ENCODE measurements around the gene PRG2.
"Not testable (repeated sequence)": the region's sequence is repeated elsewhere in the genome, so short reads cannot be mapped to it uniquely, and the experiment has no call there.

Gene PRG2

DNA sequence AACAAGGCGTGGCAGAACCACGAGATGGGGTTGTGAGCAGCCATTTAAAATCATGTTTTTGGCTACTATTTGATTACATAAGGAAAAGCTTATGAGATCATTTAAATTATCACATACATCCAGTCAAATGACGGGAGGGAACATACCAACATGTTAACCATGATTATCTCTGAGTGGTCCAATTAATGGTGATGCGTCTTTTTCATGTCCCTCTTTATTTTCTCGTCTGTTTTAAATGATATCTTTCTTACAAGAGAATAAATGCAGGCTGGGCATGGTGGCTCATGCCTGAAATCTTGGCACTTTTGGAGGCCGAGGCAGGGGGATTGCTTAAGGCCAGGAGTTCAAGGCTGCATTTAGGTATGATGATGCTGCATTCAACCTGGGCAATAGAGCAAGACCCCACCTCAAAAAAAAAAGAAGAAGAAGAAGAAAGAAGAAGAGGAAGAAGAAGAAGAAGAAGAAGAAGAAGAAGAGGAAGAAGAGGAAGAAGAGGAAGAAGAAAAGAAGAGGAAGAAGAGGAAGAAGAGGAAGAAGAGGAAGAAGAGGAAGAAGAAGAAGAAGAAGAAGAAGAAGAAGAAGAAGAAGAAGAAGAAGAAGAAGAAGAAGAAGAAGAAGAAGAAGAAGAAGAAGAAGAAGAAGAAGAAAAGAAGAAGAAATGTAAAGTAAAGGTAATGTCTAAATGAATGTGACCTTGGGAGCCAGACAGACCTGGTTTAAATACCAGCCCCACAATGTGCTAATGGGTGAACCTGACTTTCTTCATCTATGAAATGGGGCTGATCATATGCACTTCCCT is 12.8 kb upstream of the PRG2 start:
- H3K4me3 ChIP-seq (ENCODE audit: low read length); DNase-seq; H3K4me2 ChIP-seq (ENCODE audit: low read length); H3K4ac ChIP-seq (ENCODE audit: low read depth, low read length); H3K27ac ChIP-seq (ENCODE audit: low read depth, low read length); H3K23ac ChIP-seq (ENCODE audit: low read length); H3K36me3 ChIP-seq (ENCODE audit: control insufficient read depth, insufficient read depth, low read length); H3K79me2 ChIP-seq (ENCODE audit: control insufficient read depth, insufficient read depth, low read length); H4K5ac ChIP-seq (ENCODE audit: low read length); H2BK15ac ChIP-seq (replicated peaks; ENCODE audit: low read depth); H2AK5ac ChIP-seq (ENCODE audit: low read length); H3K4me1 ChIP-seq (ENCODE audit: control insufficient read depth, low read depth, low read length); H3K18ac ChIP-seq (ENCODE audit: low read length); H3K27me3 ChIP-seq (ENCODE audit: insufficient read depth, low read length, poor library complexity); H2BK5ac ChIP-seq (ENCODE audit: low read length); H3K79me1 ChIP-seq (ENCODE audit: low read length); H4K8ac ChIP-seq (ENCODE audit: low read depth, low read length); H3K9ac ChIP-seq (ENCODE audit: low read length); H2BK120ac ChIP-seq (ENCODE audit: low read depth, low read length); H3K56ac ChIP-seq (ENCODE audit: low read length): not testable (repeated sequence)
- WGBS (ENCODE audit: extremely low coverage, insufficient coverage, low lambda C conversion rate): no CpG with 5 or more reads among the region's 6 CpGs

DNA sequence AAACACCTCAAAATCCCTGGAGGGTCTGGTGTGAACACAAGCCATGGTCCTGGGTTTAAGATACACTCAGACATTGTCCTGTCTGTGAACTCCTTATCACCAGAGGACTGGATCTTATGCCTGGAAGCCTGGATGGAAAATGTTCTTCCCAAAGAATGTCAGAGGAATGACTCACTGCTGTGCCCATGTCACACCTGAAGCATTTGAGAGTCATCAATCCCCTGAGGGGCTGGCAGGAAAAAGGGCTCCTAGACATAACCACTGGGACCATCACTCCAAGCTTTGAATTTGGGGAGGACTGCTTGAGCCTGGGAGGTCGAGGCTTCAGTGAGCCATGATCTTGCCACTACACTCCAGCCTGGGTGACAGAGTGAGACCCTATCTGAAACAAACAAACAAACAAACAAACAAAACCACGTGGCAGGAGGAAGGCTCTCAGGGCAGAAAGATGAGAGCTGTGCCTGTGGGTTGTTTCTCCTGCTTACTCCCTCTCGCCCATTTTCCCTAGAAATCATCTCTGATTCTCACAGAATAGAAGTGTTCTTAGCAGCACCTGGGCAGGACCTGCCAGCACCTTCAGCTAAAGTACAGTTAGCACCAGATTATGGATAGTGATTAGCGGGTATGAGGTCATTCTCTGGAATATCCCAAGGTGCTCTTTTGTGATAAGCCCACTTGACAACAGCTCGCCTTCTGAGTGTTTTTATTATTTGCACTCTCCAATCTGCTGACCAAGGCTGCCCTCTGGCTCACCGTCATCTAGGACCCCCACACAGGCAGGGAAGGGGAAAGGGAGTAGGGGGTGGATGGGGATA is 11.9 kb upstream of the PRG2 start:
- H2BK15ac ChIP-seq (replicated peaks; ENCODE audit: low read depth): no peak overlapping the region
- no peak overlapping the region for H3K23ac ChIP-seq (ENCODE audit: low read length)

DNA sequence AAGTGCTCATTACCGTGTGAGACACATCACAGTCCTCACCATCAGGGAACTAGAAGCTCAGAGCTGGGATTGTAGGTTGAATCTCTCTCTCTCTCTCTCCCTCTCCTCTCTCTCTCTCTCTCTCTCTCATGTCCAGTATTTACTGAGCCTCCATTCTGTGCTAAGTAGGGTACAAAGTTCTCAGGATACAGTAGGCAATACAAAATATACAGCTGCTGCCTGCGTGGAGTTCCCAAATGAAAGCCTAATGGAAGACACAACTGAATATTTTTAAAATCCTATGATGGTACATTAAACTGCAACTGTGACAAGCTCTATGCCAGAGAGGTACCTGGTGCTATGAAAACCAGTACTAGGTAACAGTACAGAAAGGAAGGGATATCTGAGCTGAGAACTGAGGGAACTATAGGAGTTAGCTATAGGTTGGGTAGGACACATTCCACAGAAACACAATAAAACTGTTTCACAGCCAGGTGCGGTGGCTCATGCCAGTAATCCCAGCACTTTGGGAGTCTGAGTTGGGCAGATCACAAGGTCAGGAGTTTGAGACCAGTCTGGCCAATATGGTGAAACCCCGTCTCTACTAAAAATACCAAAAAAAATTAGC is 9.6 kb upstream of the PRG2 start:
- Histone ChIP-seq H3K79me1 (ENCODE audit: low read length) (no peaks in the 10 kb centered on the region), H3K18ac (ENCODE audit: low read length) (no peak overlapping the region), H4K8ac (ENCODE audit: low read depth, low read length) (no peak overlapping the region), H3K79me2 (ENCODE audit: control insufficient read depth, insufficient read depth, low read length) (no peaks in the 10 kb centered on the region), H3K4ac (ENCODE audit: low read depth, low read length) (no peak overlapping the region), H3K4me3 (ENCODE audit: low read length) (no peak overlapping the region), H2AK5ac (ENCODE audit: low read length) (no peak overlapping the region), H3K9ac (ENCODE audit: low read length) (no peak overlapping the region), H2BK5ac (ENCODE audit: low read length) (no peak overlapping the region), H3K36me3 (ENCODE audit: control insufficient read depth, insufficient read depth, low read length) (no peaks in the 10 kb centered on the region), H3K4me2 (ENCODE audit: low read length) (no peak overlapping the region), H4K5ac (ENCODE audit: low read length) (no peak overlapping the region), H3K23ac (ENCODE audit: low read length) (no peak overlapping the region), H3K27me3 (ENCODE audit: insufficient read depth, low read length, poor library complexity) (no peaks in the 10 kb centered on the region), H3K27ac (ENCODE audit: low read depth, low read length) (no peak overlapping the region), H2BK120ac (ENCODE audit: low read depth, low read length) (no peak overlapping the region), H2BK15ac (replicated peaks; ENCODE audit: low read depth) (no peak overlapping the region), H3K4me1 (ENCODE audit: control insufficient read depth, low read depth, low read length) (peaks cover 3% of the 10 kb centered on the region), H3K56ac (ENCODE audit: low read length) (no peak overlapping the region)
- no CpG with 5 or more reads among the region's 4 CpGs for WGBS (ENCODE audit: extremely low coverage, insufficient coverage, low lambda C conversion rate)
- no peak for DNase-seq

More for the DNA sequence above, 11.9 kb upstream of the PRG2 start:
- no peak overlapping the region for H4K8ac ChIP-seq (ENCODE audit: low read depth, low read length)
- no peak overlapping the region for H2AK5ac ChIP-seq (ENCODE audit: low read length)
- no peak overlapping the region for H3K4me2 ChIP-seq (ENCODE audit: low read length)
- no peak overlapping the region for H4K5ac ChIP-seq (ENCODE audit: low read length)
- WGBS (ENCODE audit: extremely low coverage, insufficient coverage, low lambda C conversion rate): no CpG with 5 or more reads among the region's 6 CpGs
- no peak overlapping the region for H3K4ac ChIP-seq (ENCODE audit: low read depth, low read length)
- no peaks in the 10 kb centered on the region for H3K79me1 ChIP-seq (ENCODE audit: low read length)
- peak; percentile 94 for DNase-seq
- H3K36me3 ChIP-seq (ENCODE audit: control insufficient read depth, insufficient read depth, low read length): no peaks in the 10 kb centered on the region
- no peak overlapping the region for H3K27ac ChIP-seq (ENCODE audit: low read depth, low read length)
- no peak overlapping the region for H2BK120ac ChIP-seq (ENCODE audit: low read depth, low read length)
- no peak overlapping the region for H3K4me3 ChIP-seq (ENCODE audit: low read length)
- H2BK5ac ChIP-seq (ENCODE audit: low read length): no peak overlapping the region
- H3K27me3 ChIP-seq (ENCODE audit: insufficient read depth, low read length, poor library complexity): no peaks in the 10 kb centered on the region
- no peaks in the 10 kb centered on the region for H3K79me2 ChIP-seq (ENCODE audit: control insufficient read depth, insufficient read depth, low read length)
- H3K18ac ChIP-seq (ENCODE audit: low read length): no peak overlapping the region
- H3K4me1 ChIP-seq (ENCODE audit: control insufficient read depth, low read depth, low read length): peaks cover 3% of the 10 kb centered on the region
- no peak overlapping the region for H3K56ac ChIP-seq (ENCODE audit: low read length)
- H3K9ac ChIP-seq (ENCODE audit: low read length): no peak overlapping the region

DNA sequence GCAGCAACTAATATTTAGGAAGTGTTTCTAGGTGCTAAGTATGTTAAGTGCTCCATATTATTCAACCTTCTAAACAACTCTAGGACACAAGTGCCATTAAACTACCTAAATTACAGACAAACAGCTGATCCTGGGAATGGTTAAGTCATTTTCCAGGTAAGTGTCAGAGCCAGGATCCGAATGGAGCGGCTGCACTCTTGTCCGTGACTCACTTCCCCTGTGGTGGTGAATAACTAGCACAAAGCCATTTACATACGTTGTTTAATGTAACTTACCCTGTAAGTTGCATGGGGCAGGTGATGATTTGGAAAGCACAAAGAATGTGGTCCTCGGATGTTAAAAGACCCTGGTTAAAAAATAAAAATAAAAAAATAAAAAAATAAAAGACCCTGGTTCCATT is 8.8 kb upstream of the PRG2 start:
- no peaks in the 10 kb centered on the region for H3K36me3 ChIP-seq (ENCODE audit: control insufficient read depth, insufficient read depth, low read length)
- no peak overlapping the region for H3K18ac ChIP-seq (ENCODE audit: low read length)
- H3K4ac ChIP-seq (ENCODE audit: low read depth, low read length): no peak overlapping the region
- no peak overlapping the region for H2BK5ac ChIP-seq (ENCODE audit: low read length)
- H3K56ac ChIP-seq (ENCODE audit: low read length): no peak overlapping the region
- H2BK15ac ChIP-seq (replicated peaks; ENCODE audit: low read depth): no peak overlapping the region
- H2AK5ac ChIP-seq (ENCODE audit: low read length): no peak overlapping the region
- H3K4me1 ChIP-seq (ENCODE audit: control insufficient read depth, low read depth, low read length): peaks cover 3% of the 10 kb centered on the region
- H2BK120ac ChIP-seq (ENCODE audit: low read depth, low read length): no peak overlapping the region
- WGBS (ENCODE audit: extremely low coverage, insufficient coverage, low lambda C conversion rate): no CpG with 5 or more reads among the region's 5 CpGs
- no peak overlapping the region for H3K23ac ChIP-seq (ENCODE audit: low read length)
- H3K27me3 ChIP-seq (ENCODE audit: insufficient read depth, low read length, poor library complexity): no peaks in the 10 kb centered on the region
- H4K5ac ChIP-seq (ENCODE audit: low read length): no peak overlapping the region
- no peak overlapping the region for H3K9ac ChIP-seq (ENCODE audit: low read length)
- DNase-seq: peak; percentile 8
- H3K27ac ChIP-seq (ENCODE audit: low read depth, low read length): no peak overlapping the region
- H3K4me2 ChIP-seq (ENCODE audit: low read length): no peak overlapping the region
- H4K8ac ChIP-seq (ENCODE audit: low read depth, low read length): no peak overlapping the region
- H3K4me3 ChIP-seq (ENCODE audit: low read length): no peak overlapping the region
- no peaks in the 10 kb centered on the region for H3K79me1 ChIP-seq (ENCODE audit: low read length)
- H3K79me2 ChIP-seq (ENCODE audit: control insufficient read depth, insufficient read depth, low read length): no peaks in the 10 kb centered on the region

DNA sequence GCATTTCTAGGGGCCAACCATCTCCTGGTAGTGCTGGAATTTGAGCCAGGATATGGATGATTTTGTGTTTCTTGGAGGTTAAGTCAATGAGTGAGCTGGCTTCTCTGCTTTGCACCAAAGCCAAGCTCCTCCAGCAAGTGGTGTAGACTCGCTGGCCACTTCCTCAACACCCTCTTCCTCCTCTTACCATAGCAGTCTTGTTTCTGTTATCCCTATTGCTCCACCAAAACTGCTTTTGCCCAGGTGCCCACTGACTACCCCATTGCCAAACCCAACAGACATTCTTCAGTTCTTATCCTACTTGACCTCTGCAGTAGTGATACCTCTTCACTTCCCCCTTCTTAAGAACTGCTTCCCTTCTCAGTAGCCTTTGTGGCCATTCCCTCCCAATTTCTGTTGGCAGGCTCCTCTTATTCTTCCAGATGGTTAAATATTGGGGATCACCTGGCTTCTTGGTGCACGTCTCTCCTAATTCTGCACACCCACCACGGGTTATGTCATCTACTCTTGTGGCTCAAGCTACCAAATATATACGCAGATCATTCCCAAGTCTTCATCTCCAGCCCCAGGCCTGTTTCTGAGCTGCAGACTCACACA is 7.0 kb upstream of the PRG2 start:
- DNase-seq: no peak
- Histone ChIP-seq H3K27me3 (ENCODE audit: insufficient read depth, low read length, poor library complexity) (no peaks in the 10 kb centered on the region), H3K56ac (ENCODE audit: low read length) (no peak overlapping the region), H3K18ac (ENCODE audit: low read length) (no peak overlapping the region), H2AK5ac (ENCODE audit: low read length) (no peak overlapping the region), H2BK15ac (replicated peaks; ENCODE audit: low read depth) (no peak overlapping the region), H4K8ac (ENCODE audit: low read depth, low read length) (no peak overlapping the region), H3K79me1 (ENCODE audit: low read length) (no peaks in the 10 kb centered on the region), H3K23ac (ENCODE audit: low read length) (no peak overlapping the region), H4K5ac (ENCODE audit: low read length) (no peak overlapping the region), H2BK5ac (ENCODE audit: low read length) (no peak overlapping the region), H3K4me2 (ENCODE audit: low read length) (no peak overlapping the region), H3K4me3 (ENCODE audit: low read length) (no peak overlapping the region), H2BK120ac (ENCODE audit: low read depth, low read length) (no peak overlapping the region), H3K27ac (ENCODE audit: low read depth, low read length) (no peak overlapping the region), H3K36me3 (ENCODE audit: control insufficient read depth, insufficient read depth, low read length) (no peaks in the 10 kb centered on the region), H3K4me1 (ENCODE audit: control insufficient read depth, low read depth, low read length) (peaks cover 2% of the 10 kb centered on the region), H3K4ac (ENCODE audit: low read depth, low read length) (no peak overlapping the region), H3K9ac (ENCODE audit: low read length) (no peak overlapping the region), H3K79me2 (ENCODE audit: control insufficient read depth, insufficient read depth, low read length) (no peaks in the 10 kb centered on the region)
- WGBS (ENCODE audit: extremely low coverage, insufficient coverage, low lambda C conversion rate): no CpG with 5 or more reads among the region's 4 CpGs
